H1 (cell line): ENCODE measurements around the gene ST6GALNAC3. TPM values are rescaled to one million over a fixed set of nuclear protein-coding genes. Genes with fewer than 3 reads are reported as not detected.

Source experiments
- CTCF ChIA-PET: fragments of 300-600 bp; sonication (Branson Sonifier 250); formaldehyde crosslinking; loops from one replicate; lab custom pipeline; 2021; ENCODE audit not compliant: partially characterized antibody; lab: Charles Lee
- POLR2A ChIA-PET: fragments of 300-600 bp; sonication (Branson Sonifier 250); formaldehyde crosslinking; loops from one replicate; lab custom pipeline; 2021; ENCODE audit warnings: inconsistent platforms; ENCODE audit not compliant: partially characterized antibody; lab: Charles Lee
- DNase-seq, 2 experiments: peaks; one replicate each; pipeline versions ENCODE4 v3.0.0 to v3.0.0-alpha.2; 2010 to 2022; ENCODE audit warnings: low spot score in 2 of 2, low read depth in 1 of 2, mixed read lengths in 1 of 2
- FAIRE-seq: peaks from 2 replicates; lab custom pipeline; 2011; peaks lifted over from hg19 to GRCh38; lab: Jason Lieb, UNC
- H2AFZ ChIP-seq: 2 replicates; pipeline ENCODE4 v1.8.1; 2012; ENCODE audit warnings: low read length, inconsistent platforms
- H2AK5ac ChIP-seq: 2 replicates; pipeline ENCODE4 v1.6.1; 2013; ENCODE audit warnings: low read depth, low read length
- H2BK120ac ChIP-seq: replicated peaks from 2 replicates; pipeline ENCODE3; 2013; ENCODE audit warnings: low read depth, low read length, inconsistent platforms
- H2BK12ac ChIP-seq: 2 replicates; pipeline ENCODE4 v1.6.1; 2013; ENCODE audit warnings: low read depth, low read length
- H2BK15ac ChIP-seq: 2 replicates; pipeline ENCODE4 v1.6.1; 2013; ENCODE audit warnings: low read length
- H2BK20ac ChIP-seq: 2 replicates; pipeline ENCODE4 v1.6.1; 2013; ENCODE audit warnings: low read length
- H2BK5ac ChIP-seq: 2 replicates; pipeline ENCODE4 v1.6.1; 2013; ENCODE audit warnings: low read depth, low read length
- H3K14ac ChIP-seq: 2 replicates; pipeline ENCODE4 v1.6.1; 2013; ENCODE audit warnings: inconsistent platforms; ENCODE audit not compliant: insufficient read length
- H3K18ac ChIP-seq: 2 replicates; pipeline ENCODE4 v1.6.1; 2013; ENCODE audit warnings: low read length; ENCODE audit errors: extremely low read depth
- H3K23ac ChIP-seq: 2 replicates; pipeline ENCODE4 v1.6.1; 2013; ENCODE audit warnings: inconsistent platforms; ENCODE audit not compliant: insufficient read length
- H3K23me2 ChIP-seq: 2 replicates; pipeline ENCODE4 v1.6.1; 2013; ENCODE audit warnings: low read depth, low read length
- H3K27ac ChIP-seq: 2 replicates; pipeline ENCODE4 v1.6.1; 2011; ENCODE audit warnings: low read depth, low read length, inconsistent platforms
- H3K27me3 ChIP-seq, 4 experiments: replicated peaks in 1 of 4; 1 replicate in 1 of 4; 2 replicates in 3 of 4; pipeline versions ENCODE4 v1.6.1 to v1.8.1; 2011 to 2013; ENCODE audit warnings: low read length in 3 of 4, mild to moderate bottlenecking in 3 of 4, inconsistent platforms in 2 of 4, mixed read lengths in 2 of 4, moderate library complexity in 1 of 4; ENCODE audit not compliant: control insufficient read depth in 3 of 4, insufficient read depth in 3 of 4; ENCODE audit errors: extremely low read depth in 1 of 4
- H3K36me3 ChIP-seq, 4 experiments: 2 replicates each; pipeline versions ENCODE4 v1.6.1 to v1.8.1; 2011 to 2013; ENCODE audit warnings: mild to moderate bottlenecking in 4 of 4, low read length in 3 of 4, moderate library complexity in 2 of 4, control low read depth in 1 of 4, inconsistent platforms in 1 of 4; ENCODE audit not compliant: insufficient read depth in 4 of 4, control insufficient read depth in 2 of 4
- H3K4ac ChIP-seq: replicated peaks from 2 replicates; pipeline ENCODE3; 2013; ENCODE audit warnings: low read length, low read depth, mixed read lengths, inconsistent platforms; ENCODE audit not compliant: insufficient read length
- H3K4me1 ChIP-seq, 4 experiments: replicated peaks in 1 of 4; 1 replicate in 1 of 4; 2 replicates in 3 of 4; pipeline versions ENCODE4 v1.6.1 to v1.8.1; 2011 to 2013; ENCODE audit warnings: low read length in 3 of 4, inconsistent platforms in 2 of 4, mixed read lengths in 1 of 4; ENCODE audit not compliant: insufficient read depth in 4 of 4, control insufficient read depth in 3 of 4
- H3K4me2 ChIP-seq, 2 experiments: 2 replicates each; pipeline versions ENCODE4 v1.6.1 to v1.8.1; 2011 to 2013; ENCODE audit warnings: low read depth in 2 of 2, low read length in 2 of 2, control low read depth in 1 of 2, inconsistent platforms in 1 of 2, mild to moderate bottlenecking in 1 of 2; ENCODE audit not compliant: insufficient read depth in 1 of 2
- H3K4me3 ChIP-seq, 4 experiments: fragments of 200-600, 300-600 bp in 1 of 4; sonication (generic), shearing (Covaris generic), sonication (Bioruptor Twin) in 1 of 4; 2 replicates each; pipeline versions ENCODE4 v1.5.1 to v1.8.1; 2011 to 2016; ENCODE audit warnings: low read length in 4 of 4, low read depth in 3 of 4, control low read depth in 2 of 4, inconsistent platforms in 2 of 4, mild to moderate bottlenecking in 2 of 4, mixed read lengths in 1 of 4, moderate library complexity in 1 of 4; ENCODE audit not compliant: insufficient read depth in 2 of 4; ENCODE audit errors: extremely low read depth in 1 of 4
- H3K56ac ChIP-seq: replicated peaks from 2 replicates; pipeline ENCODE3; 2013; ENCODE audit warnings: low read depth, mild to moderate bottlenecking, mixed read lengths, low read length, inconsistent platforms; ENCODE audit not compliant: insufficient read length
- H3K79me1 ChIP-seq: 2 replicates; pipeline ENCODE4 v1.6.1; 2013; ENCODE audit warnings: low read depth, low read length, control low read depth
- H3K79me2 ChIP-seq, 2 experiments: 2 replicates each; pipeline versions ENCODE4 v1.6.1 to v1.8.1; 2012 to 2013; ENCODE audit warnings: low read length in 2 of 2, mild to moderate bottlenecking in 2 of 2, inconsistent platforms in 1 of 2; ENCODE audit not compliant: insufficient read depth in 2 of 2, control insufficient read depth in 1 of 2
- H3K9ac ChIP-seq, 4 experiments: replicated peaks in 1 of 4; 1 replicate in 1 of 4; 2 replicates in 3 of 4; pipeline versions ENCODE4 v1.6.1 to v1.8.1; 2011 to 2013; ENCODE audit warnings: low read depth in 3 of 4, low read length in 3 of 4, control low read depth in 2 of 4, mild to moderate bottlenecking in 2 of 4, moderate library complexity in 2 of 4, inconsistent platforms in 1 of 4; ENCODE audit errors: extremely low read depth in 1 of 4
- H3K9me3 ChIP-seq, 2 experiments: 2 replicates each; pipeline versions ENCODE4 v1.6.1 to v1.8.1; 2012 to 2013; ENCODE audit warnings: mild to moderate bottlenecking in 2 of 2, moderate library complexity in 2 of 2, control low read depth in 1 of 2, inconsistent platforms in 1 of 2, low read depth in 1 of 2, low read length in 1 of 2, mixed read lengths in 1 of 2; ENCODE audit not compliant: insufficient read depth in 2 of 2
- H4K20me1 ChIP-seq, 2 experiments: replicated peaks in 1 of 2; 2 replicates each; pipeline versions ENCODE3 to v1.8.1; 2011 to 2013; ENCODE audit warnings: inconsistent platforms in 2 of 2, low read length in 2 of 2, mild to moderate bottlenecking in 1 of 2; ENCODE audit not compliant: insufficient read depth in 2 of 2, control insufficient read depth in 1 of 2
- H4K5ac ChIP-seq: 2 replicates; pipeline ENCODE4 v1.6.1; 2013; ENCODE audit warnings: low read length, low read depth, mixed read lengths, inconsistent platforms; ENCODE audit not compliant: insufficient read length
- H4K8ac ChIP-seq: 2 replicates; pipeline ENCODE4 v1.8.0; 2013; ENCODE audit warnings: mild to moderate bottlenecking, moderate library complexity, low read length, inconsistent platforms; ENCODE audit not compliant: insufficient read depth; ENCODE audit errors: extremely low read depth
- H4K91ac ChIP-seq: replicated peaks from 2 replicates; pipeline ENCODE3; 2013; ENCODE audit warnings: low read length, mixed read lengths, inconsistent platforms; ENCODE audit not compliant: insufficient read length
- JUN ChIP-seq: IDR thresholded peaks from 2 replicates; pipeline ENCODE4 v1.6.1; 2011; ENCODE audit warnings: low read depth, mild to moderate bottlenecking, improper control_type of control experiment, low read length
- JUND ChIP-seq: IDR thresholded peaks from 2 replicates; pipeline ENCODE4 v1.6.1; 2011; ENCODE audit warnings: mild to moderate bottlenecking, improper control_type of control experiment, low read length
- POLR2A ChIP-seq, 2 experiments: IDR thresholded peaks; 1 replicate in 1 of 2; 2 replicates in 1 of 2; pipeline ENCODE4 v1.6.1; 2011; ENCODE audit warnings: low read depth in 2 of 2, low read length in 2 of 2, mild to moderate bottlenecking in 2 of 2; ENCODE audit errors: control extremely low read depth in 1 of 2
- SIRT6 ChIP-seq: IDR thresholded peaks from one replicate; pipeline ENCODE4 v1.7.1; 2012; ENCODE audit warnings: low read length, inconsistent platforms
- WGBS, 2 experiments: shearing (Covaris generic) in 1 of 2; methylation state at CpG; one replicate each; pipeline versions ENCODE4 v1.1.6 to v1.1.7; 2013 to 2015; ENCODE audit warnings: low lambda C conversion rate in 2 of 2, mixed read lengths in 2 of 2, inconsistent platforms in 1 of 2, low coverage in 1 of 2, missing lambda C conversion rate in 1 of 2; ENCODE audit not compliant: insufficient replicate concordance in 2 of 2, insufficient coverage in 1 of 2, insufficient read length in 1 of 2; ENCODE audit errors: extremely low coverage in 1 of 2, missing lambda C conversion rate in 1 of 2; 5-methylcytosine and 5-hydroxymethylcytosine counted together
- polyA plus RNA-seq, 7 experiments: library from polyadenylated mRNA; depleted of rRNA in 3 of 7; stranded (reverse) in 5 of 7; unstranded in 2 of 7; fragments of >200 nt in 5 of 7; fragments of 200-250 nt in 2 of 7; gene quantifications; 1 replicate in 5 of 7; 2 replicates in 1 of 7; 4 replicates in 1 of 7; pipeline versions ENCODE4 v1.2.1 to v1.2.3, GENCODE V29; 2011 to 2013; ENCODE audit warnings: missing spikeins in 2 of 7, mixed read lengths in 2 of 7
- total RNA-seq: library from RNA; stranded (reverse); fragmentation: NEBNext Ultra II Directional; extraction: Animal tissue kit (Norgen Biotek cat#: 25700); gene quantifications from 2 replicates; pipeline ENCODE4 v1.2.1, GENCODE V29; 2021

Gene ST6GALNAC3
- total and polyA plus RNA-seq, 2 of the 8 experiments (the other 6 are each of a cell fraction or from before 2014, with no cell fraction given), result 4.9 to 19.0 TPM

- Histone ChIP-seq H3K36me3 (no peaks in the 10 kb centered on the region), H2BK20ac (no peak overlapping the region), H4K5ac (no peak overlapping the region), H2AK5ac (no peak overlapping the region), H3K14ac (no peak overlapping the region), H2BK15ac (no peak overlapping the region), H4K8ac (no peak overlapping the region), H2BK12ac (no peak overlapping the region), H3K56ac (no peak overlapping the region), H3K18ac (no peak overlapping the region), H4K91ac (no peak overlapping the region), H3K27ac (no peak overlapping the region), H3K9ac (no peak overlapping the region), H2AFZ (no peak overlapping the region), H3K4ac (no peak overlapping the region), H3K79me2 (no peaks in the 10 kb centered on the region), H3K9me3 (no peaks in the 10 kb centered on the region), H3K4me2 (no peak overlapping the region), H3K4me1 (peaks cover 7 to 20% (median 12%) of the 10 kb centered on the region in 4 experiments; a peak in 6 of 7 replicates), H3K23ac (no peak overlapping the region), H3K4me3 (no peak overlapping the region), H3K27me3 (no peaks in the 10 kb centered on the region), H3K79me1 (no peaks in the 10 kb centered on the region), H3K23me2 (no peaks in the 10 kb centered on the region), H4K20me1 (no peaks in the 10 kb centered on the region), H2BK5ac (no peak overlapping the region), H2BK120ac (no peak overlapping the region)
- ChIA-PET CTCF (no interaction called here), POLR2A (no interaction called here)
- WGBS, 2 experiments, result 86% methylated on average over 4 of the region's 4 CpGs; no CpG with 5 or more reads in 1 of the 2 experiments
- TF ChIP-seq JUN, result no peak
- TF ChIP-seq SIRT6, result no peak
- TF ChIP-seq POLR2A (IDR thresholded peaks at IDR 0.05; ENCODE audit: control extremely low read depth in 1 of 2, low read depth in 2 of 2, low read length in 2 of 2), result no peak
- no peak for TF ChIP-seq JUND
- DNase-seq (no peak), FAIRE-seq (no peak)
Measured at GRCh38 chr1:76049498-76049897, 25.0 kb upstream of the ST6GALNAC3 start.
